Measurements from ENCODE around the gene CNOT9.
"Not testable (repeated sequence)": the region's sequence is repeated elsewhere in the genome, so short reads cannot be mapped to it uniquely, and the experiment has no call there.

CNOT9 gene

GRCh38 chr2:218568190-218569037, at the start of gene CNOT9, which contains the start of gene USP37:
Gene CNOT9, plus strand, starts transcription at chr2:218568839. Its CDS starts 116 bp downstream, at chr2:218568955.
Gene USP37, minus strand, starts transcription at chr2:218568351. Its CDS starts 9,698 bp downstream, at chr2:218558653.
- peak; percentile 98 for DNase-seq (ENCODE audit: low spot score)

- DNase-seq (ENCODE audit: low spot score) = no peak
Observed at GRCh38 chr2:218518876-218519275, 49.8 kb upstream of the CNOT9 start.

GRCh38 chr2:218523651-218524050, 45.0 kb upstream of the CNOT9 start:
- DNase-seq (ENCODE audit: low spot score) = no peak

- not testable (repeated sequence) for DNase-seq (ENCODE audit: low spot score)
Observed at GRCh38 chr2:218528409-218528808, 40.2 kb upstream of the CNOT9 start.

- no peak for DNase-seq (ENCODE audit: low spot score)
Observed at GRCh38 chr2:218529990-218530389, 38.6 kb upstream of the CNOT9 start.

- DNase-seq (ENCODE audit: low spot score) = no peak
Observed at GRCh38 chr2:218536804-218537494, 31.7 kb upstream of the CNOT9 start.

GRCh38 chr2:218540015-218540414, 28.6 kb upstream of the CNOT9 start:
- DNase-seq (ENCODE audit: low spot score) = no peak

GRCh38 chr2:218546012-218546411, 22.6 kb upstream of the CNOT9 start:
- no peak for DNase-seq (ENCODE audit: low spot score)

GRCh38 chr2:218547511-218547910, 21.1 kb upstream of the CNOT9 start:
- no peak for DNase-seq (ENCODE audit: low spot score)

- no peak for DNase-seq (ENCODE audit: low spot score)
Observed at GRCh38 chr2:218547978-218548377, 20.7 kb upstream of the CNOT9 start.

GRCh38 chr2:218554225-218554624, 14.4 kb upstream of the CNOT9 start:
- not testable (repeated sequence) for DNase-seq (ENCODE audit: low spot score)

- DNase-seq (ENCODE audit: low spot score) = no peak
Observed at GRCh38 chr2:218555527-218555926, 13.1 kb upstream of the CNOT9 start.

- no peak for DNase-seq (ENCODE audit: low spot score)
Observed at GRCh38 chr2:218557941-218558340, 10.7 kb upstream of the CNOT9 start.

- no peak for DNase-seq (ENCODE audit: low spot score)
Observed at GRCh38 chr2:218558986-218559385, 9.7 kb upstream of the CNOT9 start.

- no peak for DNase-seq (ENCODE audit: low spot score)
Observed at GRCh38 chr2:218564056-218564455, 4.6 kb upstream of the CNOT9 start.

- no peak for DNase-seq (ENCODE audit: low spot score)
Observed at GRCh38 chr2:218566296-218566695, 2.3 kb upstream of the CNOT9 start.

- no peak for DNase-seq (ENCODE audit: low spot score)
Observed at GRCh38 chr2:218567797-218568189, 846 bp upstream of the CNOT9 start.

GRCh38 chr2:218569038-218569431, 396 bp downstream of the CNOT9 start:
- peak; percentile 55 for DNase-seq (ENCODE audit: low spot score)

- peak; percentile 28 for DNase-seq (ENCODE audit: low spot score)
Observed at GRCh38 chr2:218569661-218570500, 1.2 kb downstream of the CNOT9 start.

GRCh38 chr2:218570850-218571249, 2.2 kb downstream of the CNOT9 start:
- peak; percentile 24 for DNase-seq (ENCODE audit: low spot score)

GRCh38 chr2:218576854-218577253, 8.2 kb downstream of the CNOT9 start:
- DNase-seq (ENCODE audit: low spot score) = no peak

GRCh38 chr2:218577482-218578220, 9.0 kb downstream of the CNOT9 start:
- DNase-seq (ENCODE audit: low spot score) = no peak

Measured in AG08396 (cell line).